Hepatic stellate cell (primary cell): ENCODE measurements around the gene TRPC4.

Source experiments
- DNase-seq: peaks from one replicate; pipeline ENCODE4 v3.0.0; 2011; ENCODE audit warnings: low spot score

The TRPC4 gene

DNA sequence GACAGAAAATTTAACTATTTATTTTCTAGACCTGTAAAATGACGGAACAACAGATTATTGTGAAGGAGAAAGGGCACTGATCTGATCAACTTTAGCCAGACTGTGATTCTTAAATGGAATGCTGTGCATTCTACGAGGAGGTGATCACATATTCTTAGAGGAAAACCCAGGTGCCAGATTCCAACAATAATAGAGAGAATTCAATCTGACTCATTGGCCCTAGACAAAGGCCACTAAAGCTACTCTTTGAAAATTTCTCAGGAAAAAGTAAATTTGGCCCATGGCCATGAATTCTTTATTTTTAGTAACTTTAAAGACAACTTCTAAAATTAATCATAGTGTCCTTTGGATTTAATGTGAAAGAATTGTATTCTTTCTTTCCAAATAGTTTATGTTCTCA, 212.4 kb downstream of the TRPC4 start:
- no peak for DNase-seq

DNA sequence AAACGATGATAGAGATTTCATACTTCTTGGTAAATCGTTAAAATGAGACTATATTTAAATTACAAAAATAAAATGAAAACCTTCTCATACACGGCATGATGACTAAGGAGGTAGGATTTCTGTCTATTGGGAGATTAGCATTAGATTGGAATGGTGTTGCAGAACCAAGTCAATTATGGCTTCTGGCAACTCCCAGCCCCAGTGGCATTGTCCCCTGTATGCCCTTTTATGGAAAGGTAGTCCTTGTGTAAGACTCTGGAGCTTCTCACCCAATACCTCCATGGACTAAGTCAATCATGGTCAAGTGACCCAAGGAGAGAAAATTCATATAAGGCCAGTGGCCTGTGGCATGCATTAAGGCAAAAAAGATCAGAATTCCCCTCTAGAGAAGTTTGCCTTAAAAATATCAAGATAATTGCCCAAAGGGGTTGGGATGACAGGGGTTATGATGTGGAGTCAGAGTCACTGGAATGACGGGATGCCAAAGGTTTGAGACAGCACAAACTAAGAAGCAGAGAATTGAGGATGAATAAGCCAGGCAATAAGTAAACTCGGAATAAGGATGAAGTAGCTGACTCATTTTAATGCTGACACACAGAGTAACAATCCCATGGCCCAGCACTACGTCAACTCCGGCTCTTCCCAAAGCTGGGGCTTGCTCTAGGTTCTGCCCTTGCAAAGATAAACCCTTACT, 213.2 kb downstream of the TRPC4 start:
- DNase-seq: peak; percentile 62

DNA sequence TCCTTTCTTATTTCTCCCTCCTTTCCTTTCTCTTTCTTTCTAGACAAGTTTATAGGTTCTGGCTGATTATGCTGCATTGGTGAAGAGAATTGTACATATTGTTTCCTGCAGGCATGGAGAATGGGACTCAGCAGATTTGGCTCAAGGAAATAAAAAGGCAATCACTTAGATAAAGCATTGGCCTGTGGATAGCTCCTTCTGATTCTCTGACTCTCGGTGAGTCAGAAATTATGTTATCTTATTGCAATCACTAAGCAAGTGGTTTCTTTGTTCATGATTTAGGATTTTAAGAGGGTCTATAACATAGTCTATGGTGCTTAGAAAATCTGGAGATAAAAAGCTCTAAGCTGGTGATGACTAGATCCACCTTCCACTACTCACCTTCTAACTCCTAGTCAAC, 217.0 kb downstream of the TRPC4 start:
- DNase-seq: no peak

- no peak for DNase-seq
Measured at GRCh38 chr13:37651891-37652290, 217.7 kb downstream of the TRPC4 start.

DNA sequence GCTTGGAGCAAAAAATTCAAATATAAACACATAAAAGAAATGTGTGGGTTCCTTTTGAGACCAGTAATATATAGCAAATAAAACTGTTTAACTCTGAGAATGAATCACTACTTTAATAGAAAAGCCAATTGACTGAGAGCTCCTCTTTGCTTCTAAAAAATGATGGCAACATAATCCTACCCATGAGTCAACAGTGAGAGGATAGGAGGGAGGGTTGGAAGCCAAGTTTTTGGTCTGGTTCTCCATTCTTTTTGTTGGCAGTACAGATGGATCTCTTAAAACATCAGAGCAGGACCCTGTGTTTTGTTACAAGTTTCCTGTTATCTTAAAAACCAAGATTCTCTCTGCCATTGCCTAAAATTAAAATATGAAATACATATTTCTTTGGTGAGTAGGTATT, 221.0 kb downstream of the TRPC4 start:
- peak; percentile 18 for DNase-seq

- DNase-seq: no peak
Measured at GRCh38 chr13:37647031-37647650, 222.4 kb downstream of the TRPC4 start.

- no peak for DNase-seq
Measured at GRCh38 chr13:37646531-37646930, 223.0 kb downstream of the TRPC4 start.

GRCh38 chr13:37645181-37645740, 224.3 kb downstream of the TRPC4 start:
- no peak for DNase-seq

GRCh38 chr13:37641391-37641790, 228.2 kb downstream of the TRPC4 start:
- no peak for DNase-seq

GRCh38 chr13:37640499-37640898, 229.1 kb downstream of the TRPC4 start:
- peak; percentile 38 for DNase-seq

GRCh38 chr13:37636701-37637100, 232.9 kb downstream of the TRPC4 start:
- no peak for DNase-seq

- DNase-seq: no peak
Measured at GRCh38 chr13:37632294-37632693, 237.3 kb downstream of the TRPC4 start.

DNA sequence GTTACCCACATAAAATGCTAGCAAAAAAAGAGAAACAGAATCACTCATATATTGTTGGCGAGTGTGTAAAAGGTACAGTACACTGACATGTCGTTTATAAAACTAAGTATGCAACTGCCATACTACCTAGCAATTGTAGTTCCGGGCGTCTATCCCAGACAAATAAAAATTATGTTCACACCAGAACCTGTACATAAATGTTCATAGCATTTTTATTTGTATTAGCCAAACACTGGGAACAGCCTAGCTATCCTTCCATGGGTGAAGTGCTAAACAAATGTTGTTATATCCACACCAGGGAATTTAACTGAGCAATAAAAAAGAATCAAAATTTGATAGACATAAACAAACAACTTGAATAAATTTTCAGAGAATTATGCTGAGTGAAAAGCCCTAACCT, 242.1 kb downstream of the TRPC4 start:
- no peak for DNase-seq

DNA sequence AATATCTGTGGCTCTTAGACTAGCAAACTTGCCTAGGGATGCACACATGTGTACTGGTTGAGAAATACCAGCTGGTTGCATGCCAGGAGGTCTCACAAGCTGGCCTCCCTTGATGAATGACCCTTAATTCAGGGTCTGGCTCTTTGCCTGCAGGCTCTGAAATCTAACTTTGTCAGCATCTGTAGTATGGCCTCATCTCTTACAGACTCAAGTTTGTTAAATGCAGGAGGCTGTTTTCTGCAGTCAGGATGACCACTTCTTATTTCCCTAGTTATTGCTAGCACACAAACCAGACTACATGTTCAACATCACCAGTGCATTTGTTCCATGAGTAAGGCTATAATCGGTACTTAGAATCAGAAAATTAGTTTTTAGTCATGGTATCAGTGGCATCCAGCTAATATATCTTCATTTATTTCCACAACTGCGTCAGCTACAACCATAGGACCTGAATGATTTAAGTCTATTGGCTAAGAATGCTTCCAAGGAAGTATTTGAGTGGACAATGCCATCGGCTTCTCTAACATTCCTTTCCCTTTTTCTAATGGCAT, 247.7 kb downstream of the TRPC4 start:
- no peak for DNase-seq

- DNase-seq: peak; percentile 21
Measured at GRCh38 chr13:37618554-37618953, 251.0 kb downstream of the TRPC4 start.

- peak; percentile 17 for DNase-seq
Measured at GRCh38 chr13:37617173-37617572, 252.4 kb downstream of the TRPC4 start.

DNA sequence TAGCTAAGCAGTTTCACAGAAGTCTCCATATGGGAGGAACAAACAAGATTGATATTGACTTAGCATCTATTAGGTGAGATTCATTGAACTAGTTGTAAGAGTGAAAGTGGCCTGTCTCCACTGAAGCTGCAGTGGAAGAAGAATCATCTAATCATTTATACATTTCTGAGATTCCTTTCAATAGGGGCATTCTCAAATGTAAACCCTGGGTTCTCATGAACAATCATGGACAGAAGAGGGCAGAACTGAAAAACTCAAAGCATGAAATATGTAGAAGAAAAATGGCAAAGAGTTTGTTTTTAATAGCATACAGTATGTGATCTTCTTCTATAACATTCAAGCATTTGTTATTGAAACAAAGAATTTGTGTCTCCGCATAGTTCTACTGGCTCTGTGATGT, 253.4 kb downstream of the TRPC4 start:
- no peak for DNase-seq

GRCh38 chr13:37615276-37615675, 254.3 kb downstream of the TRPC4 start:
- no peak for DNase-seq

DNA sequence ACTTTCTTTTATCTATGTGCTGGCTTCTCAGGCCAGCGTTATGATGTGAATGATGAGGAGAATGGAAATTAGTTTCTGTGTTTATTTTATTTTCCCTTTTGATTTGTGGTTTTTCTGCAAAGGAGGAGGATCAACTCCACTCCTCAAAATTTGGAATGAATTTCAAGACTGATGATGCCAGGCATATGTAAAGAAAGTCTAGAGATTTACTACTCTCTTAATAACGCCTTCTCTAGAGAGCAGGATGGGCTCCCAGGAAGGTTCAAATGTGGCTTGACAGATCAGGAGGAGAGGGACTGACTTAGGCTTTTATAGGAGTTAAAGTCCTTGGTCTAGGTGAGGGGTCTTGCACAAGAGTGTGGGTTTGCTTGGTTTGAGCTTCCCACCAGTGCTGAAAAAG, 255.9 kb downstream of the TRPC4 start:
- no peak for DNase-seq

DNA sequence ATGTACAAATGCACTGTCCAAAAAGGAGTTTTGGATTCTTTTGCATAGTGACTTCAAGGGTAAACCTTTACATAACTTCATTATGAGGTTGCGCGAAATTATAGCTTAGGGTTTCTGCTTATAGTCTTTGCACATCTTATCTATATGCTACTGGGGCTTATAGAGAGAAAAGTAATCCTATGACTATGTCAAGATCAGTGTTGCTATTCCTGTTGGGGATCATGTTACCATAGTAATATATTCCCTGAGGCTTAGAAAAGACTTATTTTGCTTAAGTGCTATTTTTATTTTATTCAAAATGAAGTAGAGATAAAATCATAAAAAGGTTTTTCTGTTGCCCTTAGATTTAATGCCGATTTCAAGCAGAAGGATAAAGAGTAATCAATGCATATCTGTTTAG, 256.3 kb downstream of the TRPC4 start:
- DNase-seq: no peak

GRCh38 chr13:37608750-37609339, 260.7 kb downstream of the TRPC4 start:
- no peak for DNase-seq

DNA sequence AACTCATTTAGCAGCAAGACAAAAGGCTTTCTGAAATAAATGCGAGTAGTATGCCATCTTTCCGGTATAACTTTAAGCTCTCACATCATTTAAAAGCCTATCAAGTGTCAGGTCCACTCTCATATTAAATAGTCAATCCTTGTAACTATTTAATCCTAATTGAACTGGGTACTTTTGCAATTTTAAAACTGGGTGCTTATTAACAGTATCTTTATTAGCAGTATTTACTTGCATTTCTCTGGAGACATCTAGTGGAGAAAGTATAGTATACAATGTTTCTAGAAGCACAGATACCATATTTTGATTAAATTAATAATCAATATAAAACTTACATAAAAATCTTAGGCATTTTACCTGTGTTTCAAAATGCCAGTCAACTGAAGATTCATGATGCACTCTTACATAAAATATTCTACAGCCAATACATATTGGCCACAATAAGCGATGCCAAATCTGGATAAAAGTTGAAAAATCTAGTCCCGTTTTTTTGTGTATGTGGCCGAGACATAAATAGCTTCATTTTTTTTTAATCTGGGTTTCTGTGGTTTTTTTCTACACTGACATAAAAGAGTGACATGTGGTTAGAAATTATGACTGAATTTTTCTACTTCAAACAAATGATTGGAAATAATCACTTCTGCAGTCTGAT, 266.7 kb downstream of the TRPC4 start:
- no peak for DNase-seq
